ENCODE measurements around the gene NOB1.

NOB1 gene

DNA sequence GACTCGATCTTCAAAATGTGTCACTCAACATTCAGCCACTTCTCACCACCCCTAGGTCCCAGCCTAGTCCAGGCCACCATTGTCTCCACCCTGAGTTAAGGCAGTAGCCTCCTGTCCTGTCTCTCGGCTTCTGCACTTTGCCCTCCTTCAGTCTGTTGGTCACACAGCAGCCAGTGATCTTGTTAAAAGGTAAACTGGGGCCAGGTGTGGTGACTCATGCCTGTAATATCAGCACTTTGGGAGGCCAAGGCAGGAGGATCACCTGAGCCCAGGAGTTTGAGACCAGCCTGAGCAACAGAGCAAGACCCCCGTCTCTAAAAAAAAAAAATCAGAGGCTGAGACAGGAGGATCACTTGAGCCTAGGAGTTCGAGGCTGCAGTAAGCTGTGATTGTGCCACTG is 33.2 kb upstream of the NOB1 start:
- TF ChIP-seq, protein P1, sequence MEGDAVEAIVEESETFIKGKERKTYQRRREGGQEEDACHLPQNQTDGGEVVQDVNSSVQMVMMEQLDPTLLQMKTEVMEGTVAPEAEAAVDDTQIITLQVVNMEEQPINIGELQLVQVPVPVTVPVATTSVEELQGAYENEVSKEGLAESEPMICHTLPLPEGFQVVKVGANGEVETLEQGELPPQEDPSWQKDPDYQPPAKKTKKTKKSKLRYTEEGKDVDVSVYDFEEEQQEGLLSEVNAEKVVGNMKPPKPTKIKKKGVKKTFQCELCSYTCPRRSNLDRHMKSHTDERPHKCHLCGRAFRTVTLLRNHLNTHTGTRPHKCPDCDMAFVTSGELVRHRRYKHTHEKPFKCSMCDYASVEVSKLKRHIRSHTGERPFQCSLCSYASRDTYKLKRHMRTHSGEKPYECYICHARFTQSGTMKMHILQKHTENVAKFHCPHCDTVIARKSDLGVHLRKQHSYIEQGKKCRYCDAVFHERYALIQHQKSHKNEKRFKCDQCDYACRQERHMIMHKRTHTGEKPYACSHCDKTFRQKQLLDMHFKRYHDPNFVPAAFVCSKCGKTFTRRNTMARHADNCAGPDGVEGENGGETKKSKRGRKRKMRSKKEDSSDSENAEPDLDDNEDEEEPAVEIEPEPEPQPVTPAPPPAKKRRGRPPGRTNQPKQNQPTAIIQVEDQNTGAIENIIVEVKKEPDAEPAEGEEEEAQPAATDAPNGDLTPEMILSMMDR (conservative IDR thresholded peaks at IDR 0.05): no peak
- no peak for TF ChIP-seq ZFX (IDR thresholded peaks at IDR 0.05)

DNA sequence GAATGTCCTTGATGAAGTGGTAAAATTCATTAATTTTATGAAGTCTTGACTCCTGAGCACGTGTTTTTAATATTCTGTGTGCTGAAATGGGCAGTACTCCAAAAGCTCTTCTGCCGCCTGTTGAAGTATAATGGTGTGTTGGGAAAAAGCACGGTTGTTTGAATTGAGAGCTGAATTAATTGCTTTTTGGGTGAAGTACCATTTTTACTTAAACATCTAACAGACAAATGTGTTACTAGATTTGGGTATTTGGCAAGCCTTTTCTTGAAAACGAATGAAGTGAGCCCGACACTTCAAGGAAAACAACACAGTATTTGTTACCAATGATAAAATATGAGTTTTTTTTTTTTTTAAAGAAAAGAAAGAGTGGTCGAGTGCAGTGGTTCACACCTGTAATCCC is 29.9 kb upstream of the NOB1 start:
- TF ChIP-seq, protein P1 (conservative IDR thresholded peaks at IDR 0.05): no peak
- no peak for TF ChIP-seq ZFX (IDR thresholded peaks at IDR 0.05)

More for the DNA sequence above, 33.2 kb upstream of the NOB1 start:
- no peak overlapping the region for H3K27ac ChIP-seq

DNA sequence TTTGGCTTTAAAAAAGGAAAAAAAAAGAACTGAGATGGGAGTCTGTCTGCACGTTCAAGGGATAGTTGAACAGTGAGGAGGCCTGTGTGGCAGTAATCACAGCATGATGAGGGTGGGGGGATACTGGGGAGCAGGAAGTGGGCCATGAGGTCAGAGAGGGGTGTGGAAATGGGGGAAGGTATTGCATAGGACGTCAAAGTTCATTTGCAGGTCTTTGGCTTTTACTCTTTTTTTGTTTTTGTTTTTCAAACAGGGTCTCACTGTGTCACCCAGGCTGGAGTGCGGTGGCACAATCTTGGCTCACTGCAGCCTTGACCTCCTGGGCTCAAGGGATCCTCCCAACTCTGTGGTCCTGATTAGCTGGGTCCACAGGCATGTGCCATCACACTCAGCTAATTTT is 26.4 kb upstream of the NOB1 start:
- H3K27ac ChIP-seq: no peak overlapping the region
- TF ChIP-seq, protein P1 (conservative IDR thresholded peaks at IDR 0.05): no peak
- no peak for TF ChIP-seq ZFX (IDR thresholded peaks at IDR 0.05)

More for the DNA sequence above, 29.9 kb upstream of the NOB1 start:
- no peak overlapping the region for H3K27ac ChIP-seq

DNA sequence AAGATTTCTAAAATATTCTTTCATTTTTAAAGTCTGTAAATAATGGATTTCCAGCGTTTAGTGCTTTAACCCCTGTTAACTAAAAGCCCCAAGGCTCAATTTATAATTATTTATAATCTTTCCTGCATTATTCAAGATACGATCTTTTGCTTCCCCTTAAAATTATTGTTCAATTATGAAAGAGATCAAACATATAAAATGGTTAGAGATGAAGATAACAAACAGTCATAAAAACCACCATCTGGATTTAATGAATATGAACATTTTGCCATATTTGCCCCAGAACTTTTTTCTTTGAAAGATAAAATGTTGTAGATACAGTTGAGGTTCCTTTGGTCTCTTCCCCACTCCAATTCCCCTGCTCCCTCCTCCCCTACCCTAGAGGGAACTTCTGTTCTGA is 25.0 kb upstream of the NOB1 start:
- TF ChIP-seq, protein P1 (conservative IDR thresholded peaks at IDR 0.05): no peak
- TF ChIP-seq ZFX (IDR thresholded peaks at IDR 0.05): no peak
- H3K27ac ChIP-seq: no peak overlapping the region

DNA sequence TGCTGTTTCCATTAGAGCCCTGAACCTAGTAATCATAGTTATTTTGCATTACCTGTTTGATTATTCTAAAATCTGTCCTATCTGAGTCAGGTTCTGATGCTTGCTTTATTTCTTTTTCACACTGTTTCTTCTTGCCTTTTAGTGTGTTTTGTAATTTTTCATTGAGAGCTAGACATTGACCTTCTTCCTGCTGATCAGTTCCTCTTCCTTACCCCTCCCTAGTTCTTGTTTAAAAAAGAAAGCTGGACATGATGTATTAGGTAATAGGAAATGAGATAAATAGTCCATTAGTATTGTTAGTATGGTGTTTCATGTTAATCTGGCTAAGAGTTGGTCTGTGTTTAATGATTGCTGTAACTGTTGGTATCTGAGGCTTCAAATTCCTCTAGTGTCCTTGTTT is 20.8 kb upstream of the NOB1 start:
- TF ChIP-seq ZFX (IDR thresholded peaks at IDR 0.05): no peak
- TF ChIP-seq, protein P1 (conservative IDR thresholded peaks at IDR 0.05): no peak
- H3K27ac ChIP-seq: no peak overlapping the region

DNA sequence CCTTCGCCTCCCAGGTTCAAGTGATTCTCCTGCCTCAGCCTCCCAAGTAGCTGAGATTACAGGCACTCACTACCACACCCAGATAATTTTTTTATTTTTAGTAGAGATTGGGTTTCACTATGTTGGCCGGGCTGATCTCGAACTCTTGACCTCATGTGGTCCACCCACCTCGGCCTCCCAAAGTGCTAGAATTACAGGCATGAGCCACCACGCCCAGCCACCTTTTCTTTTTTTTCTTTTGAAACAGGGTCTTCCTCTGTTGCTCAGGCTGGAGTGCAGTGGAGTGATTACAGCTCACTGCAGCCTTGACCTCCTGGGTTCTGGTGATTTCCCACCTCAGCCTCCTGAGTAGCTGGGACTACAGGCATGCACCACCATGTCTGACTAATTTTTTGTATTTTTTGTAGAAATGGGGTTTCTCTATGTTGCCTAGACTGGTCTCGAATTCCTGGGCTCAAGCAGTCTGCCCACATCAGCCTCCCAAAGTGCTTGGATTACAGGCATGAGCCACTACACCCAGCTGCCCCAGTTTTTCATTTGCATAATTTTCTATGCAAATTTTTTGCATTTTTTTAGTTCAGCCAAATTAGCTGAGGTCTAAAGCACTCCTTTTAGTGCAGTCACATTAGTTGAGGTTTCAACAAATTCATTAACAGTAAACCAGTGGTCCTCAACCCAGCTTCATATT is 18.7 kb upstream of the NOB1 start:
- H3K27ac ChIP-seq: no peak overlapping the region
- TF ChIP-seq, protein P1 (conservative IDR thresholded peaks at IDR 0.05): no peak
- no peak for TF ChIP-seq ZFX (IDR thresholded peaks at IDR 0.05)

DNA sequence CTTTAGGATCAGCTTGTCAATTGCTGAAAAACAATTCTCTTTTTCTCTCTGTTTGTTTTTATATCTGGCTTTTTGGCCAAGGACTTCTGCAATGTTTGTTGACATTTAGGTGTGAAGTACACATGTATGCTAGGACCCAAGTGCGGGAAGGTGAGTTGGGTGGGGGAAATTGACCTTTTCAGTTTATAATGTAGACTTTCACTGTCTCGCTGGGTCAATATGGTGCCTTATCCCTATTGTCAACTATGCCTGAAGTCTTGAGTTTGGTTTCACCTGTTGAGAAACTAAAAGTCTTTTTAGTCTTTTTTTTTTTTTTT is 16.9 kb upstream of the NOB1 start:
- no peak overlapping the region for H3K27ac ChIP-seq
- no peak for TF ChIP-seq ZFX (IDR thresholded peaks at IDR 0.05)
- TF ChIP-seq, protein P1 (conservative IDR thresholded peaks at IDR 0.05): no peak

All from C4-2B (cell line).